Embryonic facial prominence (tissue), 1 donor: ENCODE measurements around the gene FAM72D.
A peak's percentile ranks its signal among the peaks of the same experiment; 100 is the strongest.
"Not testable (repeated sequence)": the region's sequence is repeated elsewhere in the genome, so short reads cannot be mapped to it uniquely, and the experiment has no call there.

Source experiments
- DNase-seq: peaks from one replicate; pipeline ENCODE4 v3.0.0-alpha.2; 2016; ENCODE audit errors: extremely low spot score

Gene FAM72D

DNA sequence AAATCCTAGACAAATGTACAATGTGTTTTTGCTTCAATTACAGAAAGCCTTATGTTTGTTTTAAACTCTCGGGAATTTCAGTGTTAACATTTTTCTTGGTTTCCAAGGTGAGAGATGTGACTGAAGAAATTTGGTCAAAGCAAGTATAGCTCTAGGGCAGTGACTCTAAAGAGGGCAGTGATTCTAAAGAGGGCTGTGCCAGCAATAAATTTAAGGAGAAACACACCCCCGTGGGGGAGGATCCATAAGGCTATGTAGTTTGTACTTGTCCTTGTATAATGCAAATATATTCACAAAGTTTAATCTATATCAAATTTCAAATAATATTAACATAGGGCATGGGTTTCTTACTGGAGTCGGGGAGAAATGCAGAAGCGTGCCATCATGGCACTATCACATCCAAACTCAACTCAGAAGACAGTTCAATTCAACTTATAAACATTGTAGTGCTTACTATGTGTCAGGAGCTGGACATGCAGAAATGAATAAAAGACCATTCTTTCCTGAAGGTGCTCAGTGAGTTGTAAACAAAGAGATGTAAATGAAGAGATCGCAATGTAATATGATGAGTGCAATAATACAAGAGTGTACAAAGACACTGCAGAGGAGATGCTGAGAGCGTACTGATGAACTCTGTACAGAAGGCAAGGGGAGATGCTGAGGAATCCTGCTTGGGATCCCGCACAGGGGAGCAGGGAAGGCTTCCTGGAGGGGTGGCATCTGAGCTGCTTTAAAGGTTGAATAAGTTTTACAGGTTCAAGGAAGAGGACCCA is 13.1 kb upstream of the FAM72D start:
- not testable (repeated sequence) for DNase-seq

DNA sequence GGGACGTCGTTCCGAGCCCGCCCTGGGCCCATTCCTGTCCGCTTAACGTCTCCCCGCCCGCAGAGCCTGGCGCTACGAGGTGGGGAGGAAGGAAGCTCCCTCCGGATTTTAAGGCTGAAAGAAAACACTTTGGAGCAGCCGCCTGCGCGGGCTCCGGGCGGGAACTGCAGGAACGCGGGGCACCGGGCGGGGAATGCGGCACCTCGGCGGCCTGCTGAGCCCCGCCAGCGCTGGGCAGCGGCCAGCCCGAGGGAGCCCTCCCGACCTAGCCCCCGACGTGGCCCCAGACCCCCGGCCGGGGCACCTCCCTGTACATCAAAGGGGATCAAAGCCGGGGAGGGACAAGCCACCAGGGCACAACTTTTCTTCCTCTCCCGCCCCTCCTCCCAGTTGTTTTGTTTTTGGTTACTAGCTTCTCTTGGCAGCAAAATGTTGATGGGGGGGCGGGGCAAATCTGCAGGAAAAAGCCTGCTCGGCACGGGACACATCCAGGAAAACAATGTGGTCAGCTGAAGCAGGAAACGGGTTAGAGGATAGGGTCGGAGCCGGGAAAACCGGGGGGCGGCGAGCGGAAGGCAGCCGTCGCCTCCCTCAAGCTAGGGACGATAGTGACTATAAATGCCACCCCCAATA is 2.1 kb upstream of the FAM72D start:
- not testable (repeated sequence) for DNase-seq

DNA sequence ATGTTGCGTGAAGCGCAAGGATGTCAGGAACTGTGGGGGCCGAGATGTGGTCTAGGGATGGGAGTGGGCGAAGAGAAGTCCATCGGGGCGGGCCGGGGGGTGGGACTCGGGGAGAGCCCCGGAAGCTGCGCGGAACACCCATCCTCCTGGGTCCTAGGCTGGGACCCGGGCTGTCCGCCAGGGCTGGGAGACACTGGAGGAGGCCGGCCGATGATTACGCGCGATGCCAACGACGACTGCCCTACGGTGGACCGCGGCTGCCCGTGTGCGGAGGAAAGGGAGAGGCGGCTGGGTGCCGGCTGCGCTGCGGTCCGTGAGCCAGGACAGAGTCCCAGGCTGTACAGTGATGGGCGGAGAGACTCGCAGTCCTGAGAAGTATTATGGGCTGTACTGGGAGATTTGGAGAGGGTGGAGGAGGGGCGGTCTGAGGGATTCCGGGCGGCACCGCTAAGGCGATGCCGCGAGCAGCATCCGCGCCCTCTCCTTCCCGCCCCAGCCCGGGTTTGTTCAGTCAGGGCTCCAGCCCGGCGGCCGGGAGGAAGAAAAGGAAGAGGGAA is 1.0 kb upstream of the FAM72D start:
- not testable (repeated sequence) for DNase-seq

DNA sequence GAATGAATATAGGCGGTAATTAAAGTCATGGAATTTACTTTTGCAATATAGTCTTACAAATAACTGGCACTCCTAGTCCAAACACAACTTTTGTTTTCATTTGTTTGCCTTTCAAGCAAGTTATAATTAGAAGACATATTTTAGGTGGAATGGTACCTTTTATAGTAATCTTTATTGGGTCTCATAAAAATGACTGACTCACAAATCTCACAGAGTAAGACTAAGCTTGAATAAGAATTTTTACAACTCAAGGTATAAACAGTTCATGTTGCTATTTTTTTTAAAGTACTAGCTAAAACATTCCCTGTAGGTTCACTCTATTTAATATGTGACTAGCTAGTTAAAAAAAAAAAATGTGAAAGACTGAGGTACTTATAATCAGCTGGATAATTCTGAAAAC is 6.0 kb downstream of the FAM72D start:
- not testable (repeated sequence) for DNase-seq

DNA sequence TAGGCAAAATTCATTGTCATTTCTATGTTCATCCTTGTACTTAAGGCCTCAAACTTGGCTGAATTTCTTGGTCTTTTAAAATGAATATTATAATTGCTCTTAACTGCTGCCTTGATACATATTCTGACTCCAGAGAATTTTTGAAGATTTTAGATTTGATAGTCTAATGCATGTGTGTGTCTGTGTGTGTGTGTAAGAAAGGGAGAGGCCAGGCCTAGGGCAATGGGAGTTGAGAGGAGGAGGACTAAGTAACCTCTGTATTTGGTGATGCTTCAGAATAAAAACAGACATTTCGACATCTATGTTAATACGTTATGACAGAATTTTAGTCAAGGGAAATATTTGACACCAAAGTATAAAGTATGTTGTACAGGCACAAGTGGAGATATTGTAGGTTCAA is 7.5 kb downstream of the FAM72D start:
- DNase-seq = not testable (repeated sequence)

DNA sequence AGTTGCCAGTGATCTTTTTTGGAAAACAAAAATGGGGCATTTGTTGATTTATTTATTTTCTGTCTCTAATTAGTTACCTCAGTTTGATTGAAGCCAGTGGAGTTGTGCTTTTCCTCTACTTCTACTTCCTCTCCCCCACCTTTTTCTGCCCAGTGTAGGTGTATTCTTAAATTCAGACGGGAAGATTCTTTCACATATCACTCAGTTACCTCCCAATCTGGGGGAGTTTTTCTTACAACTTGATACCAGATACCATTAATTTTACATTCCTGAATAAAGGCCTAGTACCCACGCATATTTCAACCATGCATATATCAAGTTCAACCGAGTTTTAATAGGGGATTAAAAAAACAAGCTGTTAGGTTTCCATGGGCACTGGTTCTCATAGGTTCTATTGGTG is 15.9 kb downstream of the FAM72D start:
- not testable (repeated sequence) for DNase-seq

DNA sequence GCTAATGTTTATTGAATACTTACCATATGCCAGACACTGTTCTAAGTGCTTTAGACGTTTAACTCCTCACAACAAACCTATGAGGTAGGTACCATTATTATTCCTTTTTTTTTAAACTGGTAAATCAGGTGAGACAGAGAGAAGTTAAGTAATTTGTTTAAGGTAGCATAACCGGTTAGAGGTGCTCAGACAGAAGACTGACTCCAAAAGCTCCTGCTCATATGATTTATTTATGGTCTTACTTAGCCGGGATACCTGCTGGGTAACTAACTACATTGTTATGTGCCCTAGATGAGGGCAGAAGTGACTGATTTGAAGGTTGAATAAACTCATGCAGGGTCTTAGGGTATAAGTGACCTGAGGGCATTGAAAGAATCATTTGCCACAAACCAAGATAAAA is 16.9 kb downstream of the FAM72D start:
- not testable (repeated sequence) for DNase-seq

DNA sequence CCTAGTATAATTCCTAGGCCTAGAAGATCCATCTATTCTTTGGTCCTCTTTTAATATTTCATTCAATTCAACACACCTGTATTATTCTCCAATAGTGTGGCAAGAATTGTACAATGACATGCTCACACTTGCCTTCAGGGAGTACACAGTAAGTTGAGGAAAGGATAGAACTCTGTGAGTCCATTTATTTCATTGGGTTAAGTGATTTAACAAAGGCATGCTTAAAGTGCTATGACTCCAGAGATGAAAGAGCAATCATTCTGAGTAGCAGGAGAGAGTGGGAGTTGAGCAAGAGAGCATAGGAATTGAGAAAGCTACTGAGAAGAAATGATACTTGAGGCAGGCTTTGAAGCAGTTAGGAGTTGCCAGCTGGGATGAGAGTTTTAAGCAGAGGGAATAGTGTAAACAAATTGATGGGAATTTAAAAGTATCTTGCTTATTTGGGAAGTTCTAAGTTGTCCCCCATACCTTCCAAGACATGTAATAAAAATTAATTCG is 18.8 kb downstream of the FAM72D start:
- not testable (repeated sequence) for DNase-seq

DNA sequence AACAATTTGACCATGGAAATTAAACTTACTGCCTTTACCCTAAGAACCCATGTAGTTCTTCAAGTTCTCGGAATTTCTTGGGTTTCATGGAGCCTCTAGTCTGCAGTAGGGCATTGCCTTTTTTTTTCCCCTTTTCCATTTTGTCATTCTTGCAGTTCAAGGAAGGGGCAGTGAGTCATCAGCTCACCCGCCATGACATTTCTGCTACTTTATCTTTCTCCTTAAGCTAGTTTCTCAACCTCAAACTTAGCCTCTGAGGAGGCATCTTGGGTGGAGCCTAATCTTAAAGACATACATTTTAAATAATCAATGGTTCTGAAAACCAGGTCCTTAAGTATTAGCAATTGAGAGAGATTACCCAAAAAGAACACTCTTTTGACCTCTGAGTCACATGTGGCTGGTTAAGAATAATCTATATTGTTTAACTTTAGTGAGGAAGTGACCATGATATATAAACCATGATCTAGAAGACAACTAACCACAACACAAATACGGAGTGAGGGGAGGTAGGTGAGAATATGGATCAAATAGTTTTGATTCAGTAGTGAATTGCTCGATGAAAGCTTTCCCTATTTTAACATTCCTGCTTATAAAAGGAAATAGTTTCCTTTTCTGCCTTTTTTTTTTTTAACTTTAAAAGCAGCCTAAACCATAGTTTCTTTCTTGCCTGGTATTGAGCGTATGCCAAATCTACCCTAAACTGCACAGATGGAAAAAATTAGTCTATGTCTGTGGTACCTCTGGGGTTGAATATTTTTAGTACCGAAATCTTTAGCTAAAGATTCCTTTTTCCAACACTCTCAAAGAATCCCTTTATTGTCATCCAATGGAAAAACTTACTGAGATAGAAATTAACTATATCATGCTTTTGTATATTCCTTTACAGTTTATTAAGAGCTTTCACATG is 20.1 kb downstream of the FAM72D start:
- not testable (repeated sequence) for DNase-seq

DNA sequence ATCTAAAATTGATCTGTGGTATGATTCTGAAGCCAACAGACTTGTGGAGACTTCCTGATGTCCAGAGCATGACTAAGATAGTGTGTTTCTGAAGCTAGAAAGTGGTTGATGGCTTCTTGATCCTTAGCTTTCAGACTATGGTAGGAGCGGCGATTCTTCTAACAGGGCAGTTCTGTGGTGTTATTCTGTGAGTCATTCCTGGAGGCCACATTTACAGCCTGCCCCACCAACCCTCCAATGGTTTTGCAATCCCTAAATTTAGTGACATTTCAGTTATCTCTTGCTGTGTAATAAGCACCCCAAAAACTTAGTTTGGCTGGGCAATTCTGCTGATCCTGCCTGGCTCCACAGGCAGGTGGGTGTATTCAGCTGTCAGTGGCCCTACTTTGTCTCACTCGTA is 24.1 kb downstream of the FAM72D start:
- DNase-seq = not testable (repeated sequence)

DNA sequence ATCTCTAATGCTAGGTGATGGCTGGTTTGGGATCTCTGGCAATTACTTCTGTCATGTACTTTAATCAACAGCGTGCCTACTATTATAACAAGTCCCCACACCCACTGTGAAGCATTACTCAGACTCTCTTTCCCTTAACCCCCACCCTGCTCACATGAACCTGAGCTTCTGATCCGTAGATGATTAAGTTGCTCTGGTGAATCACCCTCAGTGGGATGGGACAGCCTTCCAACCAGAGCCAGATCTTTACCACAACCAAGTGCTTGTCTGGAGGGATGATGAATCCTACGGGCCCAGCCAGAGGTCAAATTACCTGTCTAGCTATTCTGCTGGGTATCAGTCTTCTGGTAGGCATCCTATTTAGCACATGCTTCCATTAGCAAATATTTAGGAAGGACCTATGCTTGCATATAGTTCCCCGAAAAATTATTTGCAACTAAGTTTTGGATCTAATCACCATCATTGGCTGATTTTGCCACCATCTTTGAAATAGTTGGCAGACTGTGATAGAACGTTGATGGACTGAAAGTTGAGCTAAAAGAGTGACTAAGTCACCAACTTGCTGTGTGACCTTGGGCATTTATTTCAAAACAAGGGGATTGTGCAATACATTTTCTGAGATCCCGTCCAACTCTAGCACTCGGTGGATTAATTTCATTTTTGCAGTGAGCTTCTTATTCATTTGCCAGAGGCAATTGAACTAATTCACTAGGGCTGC is 26.7 kb downstream of the FAM72D start:
- DNase-seq = not testable (repeated sequence)

DNA sequence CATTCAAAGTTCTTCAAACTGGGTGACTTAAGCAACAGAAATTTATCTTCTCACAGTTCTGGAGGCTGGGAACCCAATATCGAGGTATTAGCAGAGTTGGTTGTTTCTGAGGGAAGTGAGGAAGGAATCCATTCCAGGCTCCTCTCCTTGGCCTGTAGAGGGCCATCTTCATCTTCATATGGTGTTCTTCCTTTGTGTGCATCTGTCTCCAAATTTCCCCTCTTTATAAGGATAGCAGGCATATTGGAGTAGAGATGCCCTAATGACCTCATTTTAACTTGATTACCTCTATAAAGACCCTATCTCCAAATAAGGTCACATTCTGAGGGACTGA is 27.3 kb downstream of the FAM72D start:
- DNase-seq = not testable (repeated sequence)

DNA sequence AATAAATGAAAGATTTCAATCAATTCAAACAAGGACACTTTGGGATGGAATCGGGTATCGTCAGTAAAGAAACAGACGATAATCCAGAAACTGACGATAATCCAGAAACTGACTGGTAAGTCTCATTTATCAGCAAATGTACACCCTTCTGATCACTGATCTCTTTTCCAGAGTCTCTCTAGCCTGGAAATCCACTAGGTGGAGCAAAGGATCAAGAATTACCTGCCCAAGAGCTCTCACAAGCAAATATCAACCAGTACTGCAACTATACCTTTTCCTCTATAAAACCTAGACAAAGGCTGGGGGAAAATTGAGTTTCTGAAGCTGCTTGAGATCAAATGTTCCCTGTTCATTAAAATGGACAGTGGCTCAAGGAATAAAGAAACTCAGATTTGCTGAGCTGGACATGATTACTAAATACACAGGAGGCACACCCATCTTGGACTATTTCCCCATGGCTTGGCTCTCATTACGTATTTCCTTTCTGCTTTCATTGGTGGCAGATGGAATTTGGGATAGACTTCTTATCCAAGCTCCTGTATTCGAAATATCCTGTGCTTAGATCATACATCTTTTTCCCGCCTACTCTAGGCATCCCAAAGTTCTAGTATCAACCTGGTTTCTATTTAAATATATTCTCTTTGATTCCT is 28.3 kb downstream of the FAM72D start:
- DNase-seq = not testable (repeated sequence)

DNA sequence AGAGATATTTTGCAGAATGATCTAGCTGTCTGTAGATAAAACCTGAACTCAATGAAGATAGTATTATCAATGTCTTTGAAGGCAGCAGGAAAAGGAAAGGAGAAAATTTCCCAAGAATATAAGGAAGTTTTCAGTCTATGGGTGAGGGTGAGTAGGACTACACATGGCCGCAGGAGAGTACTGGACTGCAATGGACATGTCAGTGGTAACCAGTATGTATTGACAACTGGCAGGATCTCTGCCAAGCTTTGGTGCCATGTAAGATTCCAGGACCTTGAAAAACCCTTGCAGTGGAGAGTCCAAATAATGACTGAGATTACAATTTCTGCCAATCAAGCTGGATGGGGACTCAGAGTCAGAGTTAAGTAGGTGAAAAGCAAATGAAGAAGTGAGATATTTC is 29.3 kb downstream of the FAM72D start:
- not testable (repeated sequence) for DNase-seq

DNA sequence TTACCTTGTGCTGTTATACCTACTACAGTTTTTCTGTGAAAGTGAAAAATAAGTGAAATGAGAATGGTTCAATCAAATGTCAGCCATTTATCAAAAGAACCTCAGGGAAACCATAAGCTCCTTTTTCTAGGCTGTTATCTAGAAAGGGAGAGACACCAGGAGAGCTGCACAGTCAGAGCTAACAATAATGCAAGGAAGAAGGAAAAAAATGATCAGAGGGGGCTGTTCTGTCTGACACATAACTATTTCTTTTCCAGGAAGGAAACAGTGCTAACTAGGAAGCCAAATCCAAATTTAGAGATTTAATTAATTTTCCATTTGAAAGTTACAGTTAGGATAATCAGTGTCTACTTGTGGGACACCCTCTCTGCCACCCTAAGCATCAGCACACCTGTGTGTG is 31.4 kb downstream of the FAM72D start:
- DNase-seq = not testable (repeated sequence)

DNA sequence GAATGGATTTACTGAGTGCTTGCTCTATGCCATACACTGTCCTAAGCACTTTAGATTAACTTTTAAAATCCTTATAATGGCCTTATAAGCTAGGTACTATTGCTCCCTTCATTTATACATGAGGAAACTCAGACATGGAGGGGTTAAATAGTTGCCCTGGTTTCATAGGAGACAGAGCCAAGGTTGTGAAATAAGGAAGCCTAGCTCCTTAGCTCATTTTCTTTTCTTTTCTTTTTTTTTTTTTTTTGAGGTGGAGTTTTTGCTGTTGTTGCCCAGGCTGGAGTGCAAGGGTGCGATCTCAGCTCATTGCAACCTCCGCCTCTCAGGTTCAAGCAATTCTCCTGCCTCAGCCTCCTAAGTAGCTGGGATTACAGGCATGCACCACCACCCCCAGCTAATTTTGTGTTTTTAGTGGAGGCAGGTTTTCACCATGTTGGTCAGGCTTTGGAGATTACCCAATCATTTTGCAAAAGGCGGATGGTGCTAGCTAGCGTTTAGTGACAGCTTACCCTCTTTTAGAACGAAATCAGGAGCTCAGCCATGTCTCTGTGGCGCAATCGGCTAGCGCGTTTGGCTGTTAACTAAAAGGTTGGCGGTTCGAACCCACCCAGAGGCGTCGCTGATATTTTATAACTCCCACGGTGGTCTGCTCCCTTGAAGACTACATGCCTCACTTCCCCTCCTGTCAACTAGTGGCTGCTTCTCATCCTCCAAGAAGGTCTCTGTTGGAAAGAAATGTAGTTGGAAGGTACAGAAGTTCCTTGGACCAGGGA is 33.1 kb downstream of the FAM72D start:
- peak; percentile 2 for DNase-seq

DNA sequence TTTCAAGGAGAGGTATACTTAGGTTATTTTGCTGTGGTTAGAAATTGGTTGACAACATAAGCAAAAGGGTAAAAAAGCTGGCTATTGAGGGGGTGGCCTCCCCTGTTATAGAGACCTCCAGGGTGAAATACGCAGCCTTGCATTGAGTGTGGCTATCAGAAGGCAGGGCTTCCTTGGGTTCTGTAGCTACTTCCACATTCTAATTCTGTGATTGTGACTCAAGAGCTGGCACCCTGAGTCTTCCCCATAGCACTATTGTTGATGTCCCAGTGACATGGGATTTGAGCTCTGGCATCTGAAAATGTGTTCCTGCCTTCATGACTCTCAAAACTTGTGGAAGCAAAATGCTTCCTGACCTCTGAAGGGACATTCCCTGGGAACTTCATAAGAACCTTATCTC is 38.7 kb downstream of the FAM72D start:
- not testable (repeated sequence) for DNase-seq

DNA sequence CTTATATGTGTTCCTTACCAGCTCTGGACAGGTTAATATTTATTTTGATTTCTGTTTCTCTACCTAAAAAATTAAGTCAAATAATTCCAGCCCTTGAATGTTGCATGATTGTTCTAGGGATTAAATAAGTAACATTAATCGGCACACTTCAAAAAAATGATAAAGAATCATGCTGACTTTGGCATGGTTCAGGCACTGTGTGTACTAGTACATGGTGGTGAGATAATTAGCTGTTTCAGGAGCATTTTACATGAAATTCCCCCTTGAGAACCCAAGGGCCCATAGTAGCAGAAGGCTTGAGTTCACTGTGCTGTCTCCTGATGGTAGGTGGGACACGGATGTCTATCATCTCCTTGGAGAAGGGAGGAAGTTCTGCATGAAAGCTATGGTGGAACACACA is 44.8 kb downstream of the FAM72D start:
- not testable (repeated sequence) for DNase-seq

DNA sequence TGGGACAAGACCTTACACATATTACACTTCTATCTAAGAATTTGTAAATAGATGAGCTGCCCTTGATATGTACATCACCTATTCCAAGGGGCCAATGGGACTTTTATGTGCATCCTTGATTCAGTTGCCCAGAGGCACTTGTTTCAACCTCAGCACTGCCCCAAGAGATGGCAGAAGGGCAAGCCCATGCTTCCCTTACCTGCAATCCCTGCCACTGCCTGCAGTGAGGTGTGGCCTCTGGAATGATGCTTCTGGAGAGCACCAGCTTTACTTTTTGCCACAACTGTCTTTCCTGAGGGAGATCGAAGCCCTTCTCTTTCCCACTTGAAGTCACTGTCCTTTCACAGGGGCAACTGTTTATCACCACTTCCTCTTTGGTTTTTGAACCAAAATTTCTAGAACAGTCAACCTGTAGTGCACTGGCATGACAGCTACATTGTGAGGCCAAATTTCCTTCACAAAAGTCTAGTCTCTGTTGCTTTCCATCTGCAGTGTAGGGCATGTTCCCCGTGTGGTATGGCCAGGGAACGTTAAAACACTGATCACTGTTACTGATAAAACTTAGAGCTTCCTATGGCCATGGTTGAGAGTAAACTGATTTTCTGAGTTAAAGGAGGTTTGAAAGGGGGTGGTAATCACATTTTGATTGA is 48.6 kb downstream of the FAM72D start:
- not testable (repeated sequence) for DNase-seq
